Subcutaneous adipose tissue (tissue), 4 donors: ENCODE measurements around the gene SCO1. TPM values are rescaled to one million over a fixed set of nuclear protein-coding genes. Genes with fewer than 3 reads are reported as not detected.

ENCODE experiments used
- total RNA-seq, 4 donors: library from RNA; depleted of rRNA; stranded (reverse); fragments of >200 nt; gene quantifications; one replicate each; pipeline ENCODE4 v1.1.0, GENCODE V29; 2016
- TF ChIP-seq, protein P1 (sequence below): fragments of 450-650 bp; IDR thresholded peaks from one replicate; pipeline ENCODE4 v1.5.1; 2016; ENCODE audit warnings: low read depth, mild to moderate bottlenecking, control low read depth, antibody characterized with exemption, moderate library complexity

The SCO1 gene
- total RNA-seq = 10 to 100 TPM; 12.8 to 28.3 (median 21.0) TPM

DNA sequence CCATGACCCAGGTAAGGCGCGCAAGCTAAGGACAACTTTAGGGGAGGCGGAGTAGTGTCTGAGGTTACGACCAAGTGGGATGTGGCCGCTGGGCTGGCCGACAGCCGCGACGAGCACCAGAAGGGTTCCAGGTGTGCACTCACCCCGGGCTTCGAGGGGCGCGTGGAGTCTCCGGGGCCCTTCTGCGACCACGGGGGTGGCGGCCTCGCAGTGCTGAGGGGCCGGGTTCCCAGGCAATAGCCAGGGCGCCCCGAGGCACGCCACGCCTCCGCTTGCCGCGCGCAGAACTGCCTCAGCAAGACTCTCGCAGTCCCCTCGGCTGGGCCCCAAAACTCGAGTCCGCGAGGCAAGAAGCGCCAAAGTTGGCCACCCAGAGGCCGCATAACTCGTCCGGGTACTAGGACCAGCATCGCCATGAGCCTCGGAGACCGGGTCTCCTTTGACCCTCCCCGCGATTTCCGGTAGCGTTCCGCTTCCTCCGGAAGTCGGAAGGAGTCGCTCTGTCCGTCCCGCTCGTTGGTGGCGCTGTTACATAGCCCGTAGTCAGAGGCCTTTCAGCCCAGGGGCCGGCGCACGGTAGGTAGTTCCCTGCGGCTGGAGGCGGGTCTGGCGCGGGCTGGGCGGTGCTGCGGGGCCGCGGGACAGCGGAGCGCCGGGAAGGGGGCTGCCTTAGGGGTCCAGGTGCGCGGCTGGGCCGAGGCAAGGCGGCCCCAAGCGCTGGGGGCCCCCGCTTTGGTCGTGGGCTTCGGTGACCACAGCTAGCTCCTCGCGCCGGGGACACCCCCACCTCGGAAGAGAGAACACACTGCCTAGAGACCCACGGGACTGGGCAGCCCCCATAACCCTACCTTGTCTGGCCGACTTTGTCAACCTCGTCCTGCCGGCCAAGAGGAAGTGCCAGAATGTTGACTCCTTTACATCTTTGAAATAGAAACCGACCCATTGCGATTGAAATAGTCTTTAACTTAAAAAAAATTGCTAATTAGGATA, at the start of gene SCO1, which contains the start of gene ADPRM:
SCO1 (minus strand) TSS at position 442 of the 990 bp plus-strand sequence; CDS start at position 416, 26 bp downstream.
ADPRM (plus strand) TSS at position 503 of the 990 bp plus-strand sequence. CDS start 7,333 bp downstream, outside the sequence.
- TF ChIP-seq, protein P1, sequence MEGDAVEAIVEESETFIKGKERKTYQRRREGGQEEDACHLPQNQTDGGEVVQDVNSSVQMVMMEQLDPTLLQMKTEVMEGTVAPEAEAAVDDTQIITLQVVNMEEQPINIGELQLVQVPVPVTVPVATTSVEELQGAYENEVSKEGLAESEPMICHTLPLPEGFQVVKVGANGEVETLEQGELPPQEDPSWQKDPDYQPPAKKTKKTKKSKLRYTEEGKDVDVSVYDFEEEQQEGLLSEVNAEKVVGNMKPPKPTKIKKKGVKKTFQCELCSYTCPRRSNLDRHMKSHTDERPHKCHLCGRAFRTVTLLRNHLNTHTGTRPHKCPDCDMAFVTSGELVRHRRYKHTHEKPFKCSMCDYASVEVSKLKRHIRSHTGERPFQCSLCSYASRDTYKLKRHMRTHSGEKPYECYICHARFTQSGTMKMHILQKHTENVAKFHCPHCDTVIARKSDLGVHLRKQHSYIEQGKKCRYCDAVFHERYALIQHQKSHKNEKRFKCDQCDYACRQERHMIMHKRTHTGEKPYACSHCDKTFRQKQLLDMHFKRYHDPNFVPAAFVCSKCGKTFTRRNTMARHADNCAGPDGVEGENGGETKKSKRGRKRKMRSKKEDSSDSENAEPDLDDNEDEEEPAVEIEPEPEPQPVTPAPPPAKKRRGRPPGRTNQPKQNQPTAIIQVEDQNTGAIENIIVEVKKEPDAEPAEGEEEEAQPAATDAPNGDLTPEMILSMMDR = no peak

DNA sequence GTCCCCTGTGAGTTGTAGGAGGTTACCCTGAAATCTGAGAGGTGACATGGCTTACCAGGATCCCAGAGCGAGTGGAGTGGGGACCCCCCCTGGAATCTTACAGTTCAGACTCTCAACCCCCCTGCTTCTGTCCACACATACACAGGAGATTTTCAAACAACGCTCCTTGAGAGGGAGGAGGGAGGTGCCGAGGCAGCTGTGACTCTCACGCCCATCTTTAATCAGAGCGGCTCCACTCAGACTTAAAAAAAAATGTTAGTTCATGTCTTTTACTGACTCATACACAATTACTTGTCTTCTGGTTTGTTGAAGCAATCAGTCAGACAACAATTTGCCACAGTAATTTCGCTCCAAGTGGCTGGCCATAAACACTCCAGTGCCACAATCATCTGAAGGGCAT, 47.9 kb upstream of the SCO1 start:
- TF ChIP-seq, protein P1 = no peak

DNA sequence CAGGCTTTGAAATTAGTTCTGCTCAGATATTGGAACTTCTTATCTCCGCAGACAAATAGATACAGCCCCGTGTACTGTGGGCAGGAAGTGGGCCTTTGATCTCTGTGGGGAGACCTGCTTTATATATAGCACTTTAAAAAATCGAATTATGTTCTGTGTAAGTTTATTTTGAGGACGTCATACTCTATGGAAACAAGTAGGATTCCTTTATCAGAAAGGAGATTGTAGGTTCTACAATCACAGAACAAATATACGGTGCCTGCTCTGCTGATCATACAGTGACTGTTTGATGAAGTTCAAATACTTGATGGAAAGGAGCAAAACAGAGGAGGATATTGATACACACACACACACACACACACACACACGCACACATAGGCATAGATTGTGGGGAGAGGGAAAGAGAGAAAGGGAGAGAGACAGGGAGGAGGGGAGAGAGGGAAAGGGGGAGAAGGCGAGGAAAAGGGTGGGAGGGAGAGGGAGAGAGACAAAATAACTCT, 47.2 kb upstream of the SCO1 start:
- TF ChIP-seq, protein P1 = no peak

DNA sequence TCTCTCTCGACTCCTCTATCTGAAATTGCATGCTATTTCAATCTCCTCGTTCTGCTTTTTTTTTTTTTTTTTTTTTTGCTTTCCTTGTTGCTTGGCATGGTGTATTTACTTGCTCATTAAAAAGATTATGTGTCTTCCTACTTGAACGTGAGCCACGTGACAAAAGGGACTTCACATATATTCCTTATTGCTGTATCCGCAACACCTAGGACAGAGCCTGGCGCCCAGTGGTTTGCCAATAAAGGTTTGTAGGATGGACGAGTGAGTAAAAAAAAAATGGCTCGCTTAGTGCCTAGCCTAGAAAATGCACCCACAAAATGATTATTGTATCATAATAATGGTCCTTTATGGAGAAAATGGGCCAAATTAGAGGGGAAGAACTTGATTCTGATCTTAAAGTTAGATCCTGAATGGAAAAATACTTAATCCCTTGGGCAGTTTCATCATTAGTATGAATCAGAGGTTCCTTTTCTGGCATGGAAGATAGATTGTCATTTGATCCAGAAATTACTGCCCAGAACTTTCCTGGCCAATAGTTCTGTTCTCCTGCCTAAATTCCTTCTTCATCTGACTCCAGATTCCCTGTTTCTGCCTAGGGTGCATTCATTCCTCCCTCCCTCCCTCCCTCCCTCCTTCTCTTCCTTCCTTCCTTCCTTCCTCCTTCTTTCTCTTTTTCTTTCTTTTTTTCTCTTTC, 46.1 kb upstream of the SCO1 start:
- TF ChIP-seq, protein P1 = no peak

DNA sequence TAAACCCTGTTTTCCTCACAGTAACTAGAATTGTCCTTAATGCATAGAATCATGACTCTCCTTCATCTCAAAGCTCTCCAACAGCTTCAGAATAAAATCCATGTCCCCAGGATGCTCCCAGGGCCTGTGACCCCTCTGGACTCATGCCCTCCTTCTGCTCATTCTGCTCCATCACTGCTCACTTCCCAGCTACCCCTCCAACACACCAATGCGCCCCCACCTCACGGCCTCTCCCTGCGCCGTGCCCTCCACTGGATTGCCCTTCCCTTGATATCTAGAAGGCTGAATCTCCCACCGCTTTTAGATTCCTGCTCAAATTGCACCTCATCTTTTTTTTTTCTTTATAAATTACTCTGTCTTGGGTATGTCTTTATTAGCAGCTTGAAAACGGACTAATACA, 45.1 kb upstream of the SCO1 start:
- TF ChIP-seq, protein P1 = no peak

DNA sequence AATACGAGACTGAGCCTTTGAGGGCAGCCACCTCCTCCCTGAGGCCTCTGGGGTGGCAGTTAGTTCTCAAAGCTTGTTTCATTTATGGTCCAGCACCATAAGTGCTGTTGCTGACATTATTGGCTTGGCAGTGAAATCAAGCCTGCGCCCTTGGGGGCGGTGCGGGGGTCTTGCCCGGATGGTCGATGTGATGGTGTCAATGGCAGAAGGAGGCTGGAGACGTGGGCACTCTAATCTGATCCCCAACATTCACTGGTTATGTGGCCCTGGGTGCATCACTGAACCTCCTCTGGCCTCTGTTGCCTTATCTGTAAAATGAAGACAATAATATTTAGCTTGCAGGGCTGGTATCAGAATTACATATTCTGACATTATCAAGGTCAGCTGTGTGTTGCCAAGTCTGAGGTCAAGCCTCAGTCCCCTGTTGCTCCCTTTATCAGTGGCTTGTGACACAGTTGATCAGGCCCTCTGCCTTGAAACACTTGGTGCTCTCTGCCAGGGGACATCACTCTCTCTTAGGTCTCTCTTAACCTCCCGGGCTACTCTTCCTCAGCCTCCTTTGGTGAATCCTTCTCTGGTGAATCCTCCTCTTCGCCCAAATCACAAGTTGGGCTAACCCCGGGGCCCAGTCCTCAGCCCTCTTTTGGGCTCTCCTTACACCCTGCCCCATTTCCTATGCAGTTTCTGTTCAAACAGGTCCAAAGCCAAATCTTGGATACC, 44.2 kb upstream of the SCO1 start:
- TF ChIP-seq, protein P1 = no peak
